T-helper 17 cell (primary cell): Measurements from ENCODE around the gene STOML1. TPM values are rescaled to one million over a fixed set of nuclear protein-coding genes. Genes with fewer than 3 reads are reported as not detected.

Source experiments
- ATAC-seq: fragments of 150-1000 bp; cut with Tn5 transposase; 2 replicates; pipeline ENCODE4 v1.10.0; 2021; ENCODE audit warnings: mild to moderate bottlenecking, moderate library complexity
- DNase-seq, 3 donors: peaks; one replicate each; pipeline versions ENCODE4 v3.0.0 to v3.0.0-alpha.2; 2020 to 2021
- H3K9me3 ChIP-seq: one replicate; pipeline ENCODE4 v1.7.0; 2013; ENCODE audit warnings: low read length, mild to moderate bottlenecking; ENCODE audit not compliant: control insufficient read depth, poor library complexity, severe bottlenecking
- H3K27ac Mint-ChIP-seq: one replicate; pipeline ENCODE4 v1.8.0; 2022; ENCODE audit warnings: mild to moderate bottlenecking, moderate library complexity, mixed read lengths
- H3K27me3 Mint-ChIP-seq: one replicate; pipeline ENCODE4 v1.8.0; 2022; ENCODE audit warnings: mixed read lengths
- H3K36me3 Mint-ChIP-seq: one replicate; pipeline ENCODE4 v1.8.0; 2022; ENCODE audit warnings: low read depth, mixed read lengths
- H3K4me1 Mint-ChIP-seq: one replicate; pipeline ENCODE4 v1.8.0; 2022; ENCODE audit warnings: mild to moderate bottlenecking, mixed read lengths
- H3K4me3 Mint-ChIP-seq: one replicate; pipeline ENCODE4 v1.8.0; 2022; ENCODE audit warnings: mild to moderate bottlenecking, moderate library complexity, mixed read lengths
- total RNA-seq, 4 donors: library from RNA in 2 of 4; stranded (reverse) in 2 of 4; gene quantifications; one replicate each; pipeline ENCODE4 v1.2.3 and lab custom pipeline; 2022 to 2026

Gene STOML1
- total RNA-seq, 2 donors from 2014 or later = 3.7 to 5.6 TPM

DNA sequence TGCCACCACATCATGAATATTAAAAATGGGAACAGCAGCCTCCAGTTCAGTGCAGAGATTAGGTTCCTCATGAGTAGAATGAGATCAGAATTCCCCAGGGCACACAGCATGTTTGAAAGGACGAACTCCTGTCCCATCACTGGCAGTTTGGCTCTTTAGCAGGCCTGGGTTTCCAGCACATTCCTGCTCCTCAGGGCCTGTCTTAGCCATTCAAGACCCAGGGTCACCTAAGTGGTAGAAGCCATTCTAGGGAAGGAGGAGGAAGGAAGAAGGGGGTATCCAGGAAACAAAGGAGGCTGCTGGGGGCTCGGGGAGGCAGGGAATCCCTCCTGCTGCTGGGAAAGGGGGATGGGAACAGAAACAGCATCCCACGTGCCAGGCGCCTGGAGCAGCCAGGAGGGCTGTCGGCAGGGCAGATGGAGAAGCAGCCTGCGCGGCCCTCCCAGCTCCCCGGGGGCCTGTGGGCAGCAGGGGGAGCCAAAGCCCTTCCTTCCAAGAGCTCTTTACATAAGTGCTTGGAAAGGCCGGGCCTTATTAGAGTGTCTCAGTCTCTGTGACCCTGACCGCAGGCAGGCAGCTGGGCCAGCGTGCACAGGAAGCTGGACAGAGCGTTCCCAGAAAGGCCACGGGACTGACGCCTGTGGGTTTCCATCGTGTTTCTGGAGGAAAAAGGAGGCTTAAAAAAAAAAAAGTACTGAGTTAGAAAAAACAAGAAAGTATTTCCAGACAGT lies 41.1 kb downstream of the STOML1 start:
- Mint-ChIP-seq H3K4me1 (peaks cover 14% of the 10 kb centered on the region), H3K36me3 (peaks cover 2% of the 10 kb centered on the region), H3K27ac (peak overlapping the region; percentile 60), H3K27me3 (no peaks in the 10 kb centered on the region), H3K4me3 (no peak overlapping the region)
- ATAC-seq (peak; percentile 91), DNase-seq (peak; percentile 52 to 55 (median 55))
- H3K9me3 ChIP-seq = no peaks in the 10 kb centered on the region

DNA sequence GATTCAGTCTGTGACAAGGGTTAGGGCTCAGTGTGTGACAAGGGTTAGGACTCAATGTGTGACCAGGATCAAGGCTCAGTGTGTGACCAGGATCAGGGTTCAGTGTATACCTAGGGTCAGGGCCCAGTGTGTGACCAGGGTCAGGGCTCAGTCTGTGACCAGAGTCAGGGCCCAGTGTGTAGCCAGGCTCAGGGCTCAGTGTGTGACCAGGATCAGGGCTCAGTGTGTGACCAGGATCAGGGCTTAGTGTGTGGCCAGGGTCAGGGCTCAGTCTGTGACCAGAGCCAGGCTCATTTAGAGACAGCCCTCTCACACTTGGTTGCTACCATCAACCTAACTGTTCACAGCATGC lies 41.6 kb downstream of the STOML1 start:
- no peaks in the 10 kb centered on the region for H3K9me3 ChIP-seq
- H3K36me3 Mint-ChIP-seq = peaks cover 2% of the 10 kb centered on the region
- H3K27me3 Mint-ChIP-seq = no peaks in the 10 kb centered on the region
- H3K27ac Mint-ChIP-seq = peak overlapping the region; percentile 60
- no peak overlapping the region for H3K4me3 Mint-ChIP-seq
- peaks cover 15% of the 10 kb centered on the region for H3K4me1 Mint-ChIP-seq
- no peak for DNase-seq
- no peak for ATAC-seq

DNA sequence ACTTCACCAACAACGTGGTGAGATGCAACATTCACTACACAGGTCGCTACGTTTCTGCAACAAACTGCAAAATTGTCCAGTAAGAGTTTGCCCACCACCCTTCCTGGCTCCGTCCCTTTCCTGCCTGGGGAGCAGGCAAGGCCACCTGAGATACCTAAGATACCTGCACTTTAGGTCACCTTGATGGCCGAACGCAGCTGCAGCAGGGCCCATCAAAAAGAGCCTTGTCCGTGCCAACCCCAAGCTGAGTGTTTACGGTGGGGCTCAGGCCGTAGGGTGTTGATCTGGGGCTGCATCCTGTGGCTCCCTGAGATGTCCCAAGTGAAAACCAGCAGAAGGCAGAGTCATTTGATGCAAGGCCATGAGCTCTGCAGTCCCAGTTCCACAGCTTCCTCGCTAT lies 42.6 kb downstream of the STOML1 start:
- no peaks in the 10 kb centered on the region for H3K9me3 ChIP-seq
- peaks cover 15% of the 10 kb centered on the region for H3K4me1 Mint-ChIP-seq
- no peak overlapping the region for H3K4me3 Mint-ChIP-seq
- no peaks in the 10 kb centered on the region for H3K27me3 Mint-ChIP-seq
- H3K36me3 Mint-ChIP-seq = peaks cover 2% of the 10 kb centered on the region
- no peak overlapping the region for H3K27ac Mint-ChIP-seq
- no peak for ATAC-seq
- no peak for DNase-seq

DNA sequence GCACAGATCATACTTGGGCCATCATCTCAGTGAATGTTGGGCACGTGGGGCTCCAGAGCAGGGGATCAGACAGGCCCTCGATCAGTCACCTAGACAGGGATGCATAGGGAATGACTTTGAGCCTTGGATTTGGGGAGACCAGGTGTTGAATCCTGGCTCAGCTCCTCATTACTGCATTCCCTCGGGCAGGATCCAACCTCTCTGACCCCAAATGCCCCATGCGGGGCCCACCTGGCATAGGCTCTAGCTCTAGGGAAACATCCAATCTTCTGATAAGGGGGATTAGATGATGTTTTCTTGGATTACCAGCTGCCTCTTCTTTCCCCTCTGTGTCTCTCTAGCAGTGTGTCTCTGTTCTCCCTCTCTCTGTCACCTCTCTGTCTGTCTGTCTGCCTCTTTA lies 43.1 kb downstream of the STOML1 start:
- no peak overlapping the region for H3K27ac Mint-ChIP-seq
- H3K4me1 Mint-ChIP-seq = peaks cover 15% of the 10 kb centered on the region
- H3K9me3 ChIP-seq = no peaks in the 10 kb centered on the region
- H3K36me3 Mint-ChIP-seq = peaks cover 2% of the 10 kb centered on the region
- no peak overlapping the region for H3K4me3 Mint-ChIP-seq
- ATAC-seq (no peak), DNase-seq (no peak)
- no peaks in the 10 kb centered on the region for H3K27me3 Mint-ChIP-seq

DNA sequence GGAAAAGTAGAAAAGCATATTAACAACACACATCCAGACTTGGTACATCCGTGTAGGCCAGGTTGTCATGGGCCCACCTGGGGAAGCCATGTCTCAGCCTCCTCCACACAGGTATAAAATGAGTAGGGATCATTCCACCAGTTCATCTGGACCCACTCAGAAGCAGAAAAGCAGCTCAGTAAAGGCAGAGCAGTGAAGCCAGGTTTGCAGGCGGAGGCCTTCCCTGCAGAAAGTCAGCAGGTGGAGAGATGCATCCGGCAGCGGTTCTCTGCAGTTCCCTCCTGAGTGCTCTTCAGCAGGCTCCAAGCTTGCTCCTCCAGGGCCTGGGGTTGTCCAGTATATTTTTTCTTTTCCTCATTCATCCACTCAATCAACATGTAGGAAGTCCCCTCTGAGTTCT lies 43.7 kb downstream of the STOML1 start:
- Mint-ChIP-seq H3K27me3 (no peaks in the 10 kb centered on the region), H3K36me3 (peaks cover 2% of the 10 kb centered on the region), H3K4me3 (no peak overlapping the region), H3K27ac (no peak overlapping the region), H3K4me1 (peaks cover 15% of the 10 kb centered on the region)
- DNase-seq (no peak), ATAC-seq (no peak)
- no peaks in the 10 kb centered on the region for H3K9me3 ChIP-seq

DNA sequence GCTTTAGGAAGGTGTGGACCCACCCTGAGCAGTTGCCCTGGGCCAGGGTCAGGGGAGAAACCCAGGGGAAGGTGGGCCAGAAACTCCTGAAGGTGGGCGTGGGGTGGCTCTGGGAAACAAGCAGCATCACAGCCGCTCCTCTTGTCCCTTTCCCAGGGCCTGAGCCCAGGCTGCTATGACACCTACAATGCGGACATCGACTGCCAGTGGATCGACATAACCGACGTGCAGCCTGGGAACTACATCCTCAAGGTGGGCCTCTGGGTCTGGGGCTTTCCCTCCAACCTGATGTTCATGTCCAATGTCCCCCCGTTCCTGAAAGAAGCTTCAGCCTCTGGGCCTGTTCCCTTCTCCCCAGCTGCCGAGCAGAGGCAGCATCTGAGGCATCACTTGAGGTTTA lies 44.4 kb downstream of the STOML1 start:
- DNase-seq (no peak), ATAC-seq (no peak)
- Mint-ChIP-seq H3K27me3 (no peaks in the 10 kb centered on the region), H3K4me3 (peak overlapping the region; percentile 25), H3K36me3 (peaks cover 2% of the 10 kb centered on the region), H3K4me1 (peaks cover 16% of the 10 kb centered on the region), H3K27ac (no peak overlapping the region)
- H3K9me3 ChIP-seq = no peaks in the 10 kb centered on the region

DNA sequence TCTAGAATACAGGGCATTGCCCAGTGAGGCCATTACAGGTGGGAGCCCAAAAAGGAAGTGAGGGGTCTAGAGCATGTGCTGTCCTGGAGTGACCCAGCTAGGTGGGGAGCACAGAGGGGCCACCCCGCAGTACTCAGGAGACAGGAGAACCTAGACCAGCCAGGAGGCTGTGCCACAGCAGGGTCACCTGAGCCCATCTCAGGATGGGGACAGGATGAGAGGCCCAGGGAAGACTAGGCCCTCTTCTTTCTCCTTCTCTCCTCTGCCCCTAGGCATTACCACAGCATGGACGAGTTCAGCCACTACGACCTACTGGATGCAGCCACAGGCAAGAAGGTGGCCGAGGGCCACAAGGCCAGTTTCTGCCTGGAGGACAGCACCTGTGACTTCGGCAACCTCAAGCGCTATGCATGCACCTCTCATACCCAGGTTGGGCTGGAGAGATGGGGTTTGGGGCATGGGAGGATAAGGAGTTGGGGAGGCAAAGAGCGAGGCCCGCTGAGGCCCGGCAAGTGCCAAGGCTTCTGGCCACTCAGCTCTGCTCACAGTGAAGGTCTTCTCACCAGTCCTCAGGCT lies 45.2 kb downstream of the STOML1 start:
- H3K27ac Mint-ChIP-seq = no peak overlapping the region
- peaks cover 24% of the 10 kb centered on the region for H3K4me1 Mint-ChIP-seq
- no peaks in the 10 kb centered on the region for H3K9me3 ChIP-seq
- no peak for ATAC-seq
- no peak overlapping the region for H3K4me3 Mint-ChIP-seq
- no peaks in the 10 kb centered on the region for H3K27me3 Mint-ChIP-seq
- DNase-seq = no peak
- H3K36me3 Mint-ChIP-seq = peaks cover 2% of the 10 kb centered on the region

DNA sequence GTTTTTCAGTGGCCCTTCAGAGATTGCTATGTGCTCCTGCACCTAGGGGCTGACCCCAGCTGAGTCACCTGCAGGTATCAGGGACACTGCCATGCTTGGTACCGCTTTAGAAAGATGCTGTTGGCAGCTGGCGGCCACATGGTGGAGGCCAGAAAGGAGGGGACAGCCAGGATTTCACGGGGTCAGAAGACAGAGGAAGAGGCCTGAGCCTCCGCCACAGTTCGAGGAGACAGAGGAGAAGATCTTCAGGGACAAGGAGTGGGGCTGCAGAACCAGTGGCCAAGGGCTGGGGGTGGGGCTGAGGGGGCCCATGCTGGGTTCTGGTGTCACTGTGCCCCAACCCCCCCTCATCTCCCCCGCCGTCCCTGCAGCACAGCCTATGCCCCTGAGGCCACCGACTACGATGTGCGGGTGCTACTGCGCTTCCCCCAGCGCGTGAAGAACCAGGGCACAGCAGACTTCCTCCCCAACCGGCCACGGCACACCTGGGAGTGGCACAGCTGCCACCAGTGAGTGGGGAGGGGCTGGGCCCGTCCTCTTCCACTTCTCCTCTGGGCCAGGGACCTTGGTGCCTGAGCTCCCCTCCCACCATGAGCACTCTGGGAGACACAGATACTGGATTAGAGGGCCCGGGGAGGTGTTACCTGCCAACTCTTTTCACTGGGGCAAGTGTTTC lies 45.9 kb downstream of the STOML1 start:
- no peak overlapping the region for H3K27ac Mint-ChIP-seq

DNA sequence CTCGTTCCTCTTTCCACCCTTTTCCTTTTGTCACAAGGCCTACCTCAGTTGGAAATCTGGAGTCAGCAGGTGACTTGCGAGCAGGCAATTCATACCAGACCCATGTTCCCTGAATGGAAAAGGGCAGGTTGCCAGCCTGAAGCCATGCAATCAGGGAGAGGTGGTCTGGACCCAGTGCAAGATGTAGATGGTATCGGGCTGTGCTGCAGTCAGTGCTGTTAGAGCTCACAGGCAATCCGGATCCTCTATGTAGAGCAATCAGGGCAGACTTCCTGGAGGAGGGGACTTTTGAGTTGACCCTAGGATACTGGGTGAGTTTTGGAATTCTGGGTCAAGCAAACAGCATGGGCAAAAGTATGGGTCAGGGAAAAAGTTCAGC lies 47.0 kb downstream of the STOML1 start:
- ATAC-seq (no peak), DNase-seq (no peak)
- Mint-ChIP-seq H3K27me3 (no peaks in the 10 kb centered on the region), H3K4me1 (peaks cover 23% of the 10 kb centered on the region), H3K27ac (peak overlapping the region; percentile 29), H3K4me3 (no peak overlapping the region), H3K36me3 (peaks cover 2% of the 10 kb centered on the region)
- no peaks in the 10 kb centered on the region for H3K9me3 ChIP-seq

More for the DNA sequence above, 45.9 kb downstream of the STOML1 start:
- no peak for ATAC-seq
- no peak for DNase-seq
- H3K27me3 Mint-ChIP-seq = no peaks in the 10 kb centered on the region
- H3K36me3 Mint-ChIP-seq = peaks cover 2% of the 10 kb centered on the region
- no peaks in the 10 kb centered on the region for H3K9me3 ChIP-seq
- H3K4me1 Mint-ChIP-seq = peaks cover 28% of the 10 kb centered on the region
- peak overlapping the region; percentile 52 for H3K4me3 Mint-ChIP-seq

DNA sequence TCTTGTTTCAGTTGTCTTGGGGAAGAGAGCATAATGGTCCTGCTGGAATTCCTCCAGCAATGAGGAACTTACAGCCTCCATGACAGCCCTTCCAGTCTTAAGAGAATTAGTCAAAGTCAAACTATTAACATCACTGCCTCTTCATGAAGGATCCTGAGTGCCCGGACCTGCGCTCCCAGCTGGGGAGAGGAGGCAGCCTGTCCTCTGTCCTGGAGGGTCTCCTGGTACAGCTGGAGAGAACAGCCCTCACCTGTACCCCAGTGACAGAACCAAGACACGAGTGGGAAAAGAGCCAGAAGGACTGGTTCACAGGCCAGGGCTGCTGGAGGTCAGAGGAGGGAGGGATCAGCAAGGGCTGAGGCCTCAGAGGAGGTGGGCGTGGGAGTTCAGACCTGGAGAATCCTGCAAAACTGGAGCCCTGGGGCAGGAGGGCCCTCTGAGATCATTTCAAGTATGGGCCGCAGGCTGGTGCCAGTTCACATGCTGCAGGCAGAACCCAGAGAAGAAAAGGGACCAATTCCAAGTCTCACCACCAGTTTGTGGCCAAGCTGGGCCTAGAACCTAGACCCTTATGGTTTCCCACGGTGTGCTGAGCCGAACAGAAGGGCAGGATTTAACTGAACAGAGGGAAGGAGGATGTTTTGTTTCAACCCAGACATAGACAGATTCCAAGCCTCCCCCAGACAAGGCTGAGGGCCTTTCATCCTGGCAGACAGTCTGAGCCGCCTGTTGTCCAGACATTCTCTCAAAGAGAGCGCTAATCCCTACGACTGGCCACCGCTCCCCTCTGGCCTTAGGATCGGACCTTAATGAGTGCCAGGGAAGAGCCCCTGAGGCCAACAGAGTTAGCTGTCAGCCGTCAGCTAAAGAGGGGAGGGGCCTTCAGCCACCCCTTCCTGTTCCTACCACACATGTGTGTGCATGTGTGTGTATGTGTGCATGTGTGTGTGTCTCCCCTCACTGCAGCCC lies 47.6 kb downstream of the STOML1 start:
- Mint-ChIP-seq H3K36me3 (peaks cover 2% of the 10 kb centered on the region), H3K4me1 (peaks cover 26% of the 10 kb centered on the region), H3K4me3 (no peak overlapping the region), H3K27ac (peak overlapping the region; percentile 39), H3K27me3 (no peaks in the 10 kb centered on the region)
- DNase-seq = no peak
- ATAC-seq = no peak
- H3K9me3 ChIP-seq = no peaks in the 10 kb centered on the region

DNA sequence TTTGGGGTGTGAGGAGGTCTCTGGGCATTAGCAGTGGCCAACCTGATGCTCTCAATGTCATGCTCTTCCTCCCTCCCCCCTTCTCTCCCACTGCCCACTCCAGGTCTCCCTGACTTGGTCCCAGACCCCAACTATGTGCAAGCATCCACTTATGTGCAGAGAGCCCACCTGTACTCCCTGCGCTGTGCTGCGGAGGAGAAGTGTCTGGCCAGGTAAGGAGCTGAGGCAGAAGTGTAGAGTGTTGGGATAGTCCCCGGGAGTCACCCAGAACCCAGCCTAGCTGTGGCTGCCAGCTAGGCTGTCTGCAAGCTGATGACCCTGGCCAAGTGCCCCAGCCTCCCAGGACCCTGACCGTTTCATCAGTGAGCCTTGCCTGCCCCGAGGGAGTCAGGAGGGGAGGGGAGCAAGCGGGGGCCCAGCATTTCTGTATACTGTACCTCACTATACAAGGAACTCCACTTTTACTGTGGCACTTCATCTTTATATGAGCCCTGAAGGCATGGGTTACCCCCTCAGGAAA lies 49.3 kb downstream of the STOML1 start:
- peaks cover 28% of the 10 kb centered on the region for H3K4me1 Mint-ChIP-seq
- DNase-seq (no peak), ATAC-seq (no peak)
- no peak overlapping the region for H3K4me3 Mint-ChIP-seq
- H3K9me3 ChIP-seq = no peaks in the 10 kb centered on the region
- peak overlapping the region; percentile 45 for H3K27ac Mint-ChIP-seq
- no peaks in the 10 kb centered on the region for H3K27me3 Mint-ChIP-seq
- peaks cover 2% of the 10 kb centered on the region for H3K36me3 Mint-ChIP-seq

DNA sequence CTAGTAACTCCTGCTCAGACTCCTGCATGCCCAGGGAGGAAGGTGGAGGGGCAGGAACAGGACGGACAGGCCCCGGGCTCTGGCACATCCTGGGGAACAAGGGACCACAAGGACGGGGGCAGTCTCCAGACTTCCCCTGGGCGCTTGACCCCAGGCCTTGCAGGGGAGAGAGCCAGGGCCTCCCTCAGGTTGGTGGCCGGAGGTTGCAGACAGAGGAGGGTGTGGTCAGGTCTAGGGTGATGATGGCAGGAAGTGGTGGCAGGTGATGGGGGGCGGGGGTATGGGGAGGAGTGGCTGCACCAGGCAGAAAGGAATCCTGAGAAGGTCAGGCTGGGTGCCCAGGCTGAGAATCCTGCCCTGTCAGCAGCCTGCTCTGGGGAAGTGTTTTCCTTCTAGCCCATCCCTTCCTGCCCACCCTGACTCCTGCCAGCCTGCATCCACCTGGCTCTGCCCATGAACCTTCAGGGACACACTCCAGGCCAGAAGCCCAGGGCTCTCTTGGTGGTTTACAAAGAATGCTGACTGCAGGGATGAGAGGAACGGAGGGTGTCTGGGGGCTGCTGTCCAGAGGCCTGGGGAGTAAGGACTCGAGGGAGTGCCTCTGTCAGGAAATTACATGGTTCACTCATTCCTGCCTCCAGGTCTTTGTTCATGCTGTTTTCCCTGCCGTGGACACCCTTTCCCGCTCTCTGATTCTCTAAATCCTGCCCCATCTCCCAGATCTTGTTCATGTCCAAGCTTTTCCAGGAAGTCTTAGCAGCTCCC lies 50.0 kb downstream of the STOML1 start:
- Mint-ChIP-seq H3K36me3 (no peaks in the 10 kb centered on the region), H3K27me3 (no peaks in the 10 kb centered on the region), H3K4me1 (peaks cover 26% of the 10 kb centered on the region), H3K4me3 (peak overlapping the region; percentile 80), H3K27ac (peak overlapping the region; percentile 45)
- H3K9me3 ChIP-seq = no peaks in the 10 kb centered on the region
- peak; percentile 58 for ATAC-seq
- no peak for DNase-seq
